ENCODE measurements around the gene GBGT1. TPM values are rescaled to one million over a fixed set of nuclear protein-coding genes. Genes with fewer than 3 reads are reported as not detected.

Gene GBGT1
- total and polyA plus RNA-seq, 2 experiments from 2014 or later: 4.0 to 10.1 TPM

- Histone ChIP-seq H2AFZ (no peak overlapping the region), H3K9me3 (ENCODE audit: low read depth) (no peaks in the 10 kb centered on the region), H3K9me2 (replicated peaks; ENCODE audit: insufficient read depth) (no peaks in the 10 kb centered on the region), H3K4me3 (no peak overlapping the region), H3K4me1 (ENCODE audit: insufficient read depth) (no peaks in the 10 kb centered on the region), H3K36me3 (replicated peaks; ENCODE audit: insufficient read depth, low read depth) (no peaks in the 10 kb centered on the region), H3K27ac (no peak overlapping the region), H4K20me1 (ENCODE audit: insufficient read depth, poor library complexity, severe bottlenecking) (no peaks in the 10 kb centered on the region), H3K4me2 (no peak overlapping the region), H3K27me3 (no peaks in the 10 kb centered on the region), H3K79me2 (no peaks in the 10 kb centered on the region)
- DNase-seq (ENCODE audit: low spot score): no peak
- TF ChIP-seq EZH2phosphoT487 (IDR thresholded peaks at IDR 0.05; ENCODE audit: low read depth, severe bottlenecking, unreplicated experiment): no peak
- no peak for TF ChIP-seq EZH2 (IDR thresholded peaks at IDR 0.05; ENCODE audit: borderline replicate concordance)
- TF ChIP-seq CTCF (IDR thresholded peaks at IDR 0.05; ENCODE audit: poor library complexity): no peak
- WGBS (ENCODE audit: low lambda C conversion rate, missing lambda C conversion rate): 88% methylated on average over 7 of the region's 7 CpGs
Observed at GRCh38 chr9:133188843-133189180, 25.1 kb upstream of the GBGT1 start.

GRCh38 chr9:133188006-133188842 is 24.5 kb upstream of the GBGT1 start:
- Histone ChIP-seq H3K79me2 (no peaks in the 10 kb centered on the region), H2AFZ (no peak overlapping the region), H4K20me1 (ENCODE audit: insufficient read depth, poor library complexity, severe bottlenecking) (no peaks in the 10 kb centered on the region), H3K4me1 (ENCODE audit: insufficient read depth) (no peaks in the 10 kb centered on the region), H3K4me2 (no peak overlapping the region), H3K36me3 (replicated peaks; ENCODE audit: insufficient read depth, low read depth) (no peaks in the 10 kb centered on the region), H3K4me3 (no peak overlapping the region), H3K27me3 (no peaks in the 10 kb centered on the region), H3K9me2 (replicated peaks; ENCODE audit: insufficient read depth) (no peaks in the 10 kb centered on the region), H3K27ac (no peak overlapping the region), H3K9me3 (ENCODE audit: low read depth) (no peaks in the 10 kb centered on the region)
- TF ChIP-seq EZH2 (IDR thresholded peaks at IDR 0.05; ENCODE audit: borderline replicate concordance) (no peak), EZH2phosphoT487 (IDR thresholded peaks at IDR 0.05; ENCODE audit: low read depth, severe bottlenecking, unreplicated experiment) (no peak), CTCF (IDR thresholded peaks at IDR 0.05; ENCODE audit: poor library complexity) (peak; percentile 41)
- 54% methylated on average over 20 of the region's 21 CpGs for WGBS (ENCODE audit: low lambda C conversion rate, missing lambda C conversion rate)
- DNase-seq (ENCODE audit: low spot score): peak; percentile 69

- no peak for DNase-seq (ENCODE audit: low spot score)
- WGBS (ENCODE audit: low lambda C conversion rate, missing lambda C conversion rate): 87% methylated on average over 10 of the region's 10 CpGs
Observed at GRCh38 chr9:133187561-133188005, 23.9 kb upstream of the GBGT1 start.

More at GRCh38 chr9:133187561-133188005, 23.9 kb upstream of the GBGT1 start:
- H3K4me2 ChIP-seq: no peak overlapping the region
- H2AFZ ChIP-seq: no peak overlapping the region
- no peak overlapping the region for H3K27ac ChIP-seq
- H3K9me3 ChIP-seq (ENCODE audit: low read depth): no peaks in the 10 kb centered on the region
- H3K9me2 ChIP-seq (replicated peaks; ENCODE audit: insufficient read depth): no peaks in the 10 kb centered on the region
- no peaks in the 10 kb centered on the region for H3K4me1 ChIP-seq (ENCODE audit: insufficient read depth)
- H3K27me3 ChIP-seq: no peaks in the 10 kb centered on the region
- H3K79me2 ChIP-seq: no peaks in the 10 kb centered on the region
- no peak overlapping the region for H3K4me3 ChIP-seq
- TF ChIP-seq EZH2 (IDR thresholded peaks at IDR 0.05; ENCODE audit: borderline replicate concordance) (no peak), EZH2phosphoT487 (IDR thresholded peaks at IDR 0.05; ENCODE audit: low read depth, severe bottlenecking, unreplicated experiment) (no peak), CTCF (IDR thresholded peaks at IDR 0.05; ENCODE audit: poor library complexity) (no peak)
- no peaks in the 10 kb centered on the region for H4K20me1 ChIP-seq (ENCODE audit: insufficient read depth, poor library complexity, severe bottlenecking)
- no peaks in the 10 kb centered on the region for H3K36me3 ChIP-seq (replicated peaks; ENCODE audit: insufficient read depth, low read depth)

Measured in hepatocyte (in vitro differentiated cells).